C4-2B (cell line): ENCODE data around the gene SLC35G1.

ENCODE experiments used
- H3K27ac ChIP-seq: fragments of 450-650 bp; 2 replicates; pipeline ENCODE4 v1.5.1; 2017
- ZFX ChIP-seq: fragments of 450-650 bp; IDR thresholded peaks from 2 replicates; pipeline ENCODE4 v1.6.1; 2017
- TF ChIP-seq, protein P1 (sequence below): fragments of 450-650 bp; conservative IDR thresholded peaks from 2 replicates; pipeline ENCODE4 v1.5.1; 2017; ENCODE audit warnings: mild to moderate bottlenecking

Gene SLC35G1

DNA sequence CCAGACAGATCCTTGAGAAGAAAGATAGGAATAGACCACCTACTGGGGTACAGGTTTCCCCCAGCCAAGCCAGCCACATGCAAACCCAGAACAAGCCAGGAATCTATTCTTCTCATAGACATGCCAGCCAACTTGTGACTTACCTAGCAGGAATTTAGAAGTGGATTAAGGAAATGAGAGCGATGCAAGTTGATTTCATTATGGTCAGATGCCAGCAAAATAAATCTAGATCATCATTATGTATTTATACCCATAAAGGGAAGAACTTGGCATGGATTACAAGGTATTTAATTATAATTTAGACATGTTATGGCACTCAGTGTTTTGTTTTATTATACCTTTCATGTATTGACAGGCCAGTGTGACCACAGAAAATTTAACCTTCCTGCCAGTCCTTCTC, 32.8 kb downstream of the SLC35G1 start:
- TF ChIP-seq ZFX, result no peak
- TF ChIP-seq, protein P1, sequence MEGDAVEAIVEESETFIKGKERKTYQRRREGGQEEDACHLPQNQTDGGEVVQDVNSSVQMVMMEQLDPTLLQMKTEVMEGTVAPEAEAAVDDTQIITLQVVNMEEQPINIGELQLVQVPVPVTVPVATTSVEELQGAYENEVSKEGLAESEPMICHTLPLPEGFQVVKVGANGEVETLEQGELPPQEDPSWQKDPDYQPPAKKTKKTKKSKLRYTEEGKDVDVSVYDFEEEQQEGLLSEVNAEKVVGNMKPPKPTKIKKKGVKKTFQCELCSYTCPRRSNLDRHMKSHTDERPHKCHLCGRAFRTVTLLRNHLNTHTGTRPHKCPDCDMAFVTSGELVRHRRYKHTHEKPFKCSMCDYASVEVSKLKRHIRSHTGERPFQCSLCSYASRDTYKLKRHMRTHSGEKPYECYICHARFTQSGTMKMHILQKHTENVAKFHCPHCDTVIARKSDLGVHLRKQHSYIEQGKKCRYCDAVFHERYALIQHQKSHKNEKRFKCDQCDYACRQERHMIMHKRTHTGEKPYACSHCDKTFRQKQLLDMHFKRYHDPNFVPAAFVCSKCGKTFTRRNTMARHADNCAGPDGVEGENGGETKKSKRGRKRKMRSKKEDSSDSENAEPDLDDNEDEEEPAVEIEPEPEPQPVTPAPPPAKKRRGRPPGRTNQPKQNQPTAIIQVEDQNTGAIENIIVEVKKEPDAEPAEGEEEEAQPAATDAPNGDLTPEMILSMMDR, result no peak
- H3K27ac ChIP-seq, result no peak overlapping the region

DNA sequence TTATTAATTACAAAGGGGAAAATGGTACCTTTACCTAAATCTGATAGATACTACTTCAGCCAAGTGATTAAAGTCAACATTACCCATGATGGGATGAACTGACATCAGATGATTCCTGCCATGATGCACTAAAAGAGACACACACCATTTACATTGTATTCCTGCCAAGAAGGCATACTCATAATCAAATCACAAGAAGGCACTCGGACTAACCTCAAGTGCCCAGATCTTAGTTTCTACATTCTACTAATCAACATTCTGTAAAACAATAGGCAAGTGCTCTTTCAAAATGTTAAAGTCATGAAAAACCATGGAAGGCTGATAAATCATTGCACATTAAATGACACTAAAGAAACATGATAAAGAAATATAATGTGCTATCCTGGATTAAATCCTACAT, 44.4 kb downstream of the SLC35G1 start:
- TF ChIP-seq ZFX, result no peak
- TF ChIP-seq, protein P1, result no peak
- H3K27ac ChIP-seq, result no peak overlapping the region

DNA sequence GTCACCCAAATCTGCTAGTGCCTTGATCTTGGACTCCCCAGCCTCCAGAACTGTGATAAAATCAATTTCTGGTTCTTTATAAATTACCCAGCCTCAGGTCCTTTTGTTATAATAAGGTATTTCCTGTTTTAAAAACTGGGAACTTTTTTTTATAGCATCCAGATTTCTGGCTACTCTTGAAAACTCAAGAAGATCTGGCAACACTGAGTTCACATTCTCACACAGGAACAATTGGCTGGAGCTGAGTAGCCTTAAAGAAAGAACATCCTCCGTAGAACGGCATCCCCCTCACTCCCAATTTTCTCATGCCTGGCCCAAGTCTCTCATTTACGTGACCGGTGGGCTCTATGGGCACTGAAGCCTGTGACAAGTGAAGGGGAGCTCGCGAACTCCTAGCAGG, 47.1 kb downstream of the SLC35G1 start:
- no peak overlapping the region for H3K27ac ChIP-seq
- TF ChIP-seq, protein P1, result no peak
- TF ChIP-seq ZFX, result no peak

DNA sequence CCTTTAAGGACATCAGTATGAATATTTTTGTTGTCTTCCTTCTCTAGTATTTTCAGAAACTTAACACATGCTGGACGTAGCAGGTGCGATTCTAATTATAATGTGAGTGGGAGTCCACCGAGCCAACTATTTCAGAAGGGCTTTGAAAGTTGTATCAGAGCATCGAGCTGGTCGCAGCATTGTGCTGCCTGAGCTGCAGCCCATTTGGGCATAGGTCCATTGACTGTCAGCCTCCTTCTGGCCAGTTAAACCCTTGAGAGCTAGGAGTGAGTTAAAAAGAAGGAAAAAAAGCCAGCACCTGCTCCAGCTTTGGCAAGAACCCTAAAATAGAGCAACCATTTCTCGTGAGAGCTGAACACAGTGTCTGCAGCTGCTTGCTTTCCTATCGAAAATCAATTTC, 47.8 kb downstream of the SLC35G1 start:
- TF ChIP-seq, protein P1, result no peak
- TF ChIP-seq ZFX, result no peak
- no peak overlapping the region for H3K27ac ChIP-seq

DNA sequence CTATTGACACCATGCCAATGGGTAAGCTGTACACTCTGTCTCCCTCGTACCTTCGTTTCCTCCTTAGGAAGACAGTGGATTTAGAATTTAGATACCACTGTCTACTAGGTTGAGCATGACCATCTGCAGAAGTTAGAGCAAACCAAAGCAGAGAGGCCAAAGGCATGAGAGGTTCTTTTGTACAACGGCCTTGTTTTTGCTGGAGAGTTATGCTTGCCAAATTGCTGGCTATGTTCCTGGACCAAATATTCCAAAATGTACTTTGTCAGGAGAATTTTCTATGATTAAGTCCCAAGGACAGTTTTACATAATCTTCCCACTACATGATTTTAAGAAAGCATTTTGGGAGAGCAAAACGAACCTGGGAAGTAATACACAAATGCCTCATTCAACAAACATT, 52.0 kb downstream of the SLC35G1 start:
- H3K27ac ChIP-seq, result no peak overlapping the region
- TF ChIP-seq, protein P1, result no peak
- no peak for TF ChIP-seq ZFX

- no peak for TF ChIP-seq ZFX
- TF ChIP-seq, protein P1, result no peak
- H3K27ac ChIP-seq, result no peak overlapping the region
Measured at GRCh38 chr10:93947055-93947454, 53.3 kb downstream of the SLC35G1 start.

DNA sequence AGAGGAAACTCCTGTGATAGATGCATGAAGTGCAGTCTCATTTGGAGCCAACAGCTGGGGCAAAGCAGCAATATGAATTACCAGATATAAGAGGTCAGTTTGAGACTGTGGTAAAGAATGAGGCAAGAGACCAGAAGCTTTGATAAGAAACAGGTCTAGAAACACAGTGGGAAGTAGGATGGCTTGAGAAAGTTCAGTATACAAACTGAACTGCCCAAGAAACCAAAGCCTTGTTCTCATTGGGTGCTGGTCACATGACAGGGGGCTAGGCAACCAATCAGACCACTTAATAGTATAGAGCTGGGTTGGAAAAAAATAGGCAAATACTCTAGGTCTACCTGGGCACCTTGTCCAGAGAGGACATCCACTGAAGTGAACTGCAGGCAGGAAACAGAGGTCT, 53.7 kb downstream of the SLC35G1 start:
- H3K27ac ChIP-seq, result no peak overlapping the region
- no peak for TF ChIP-seq ZFX
- TF ChIP-seq, protein P1, result no peak
